Activated CD8-positive, alpha-beta memory T cell treated with anti-CD3 and anti-CD28 coated beads, Interleukin-2, amount 50 U/mL, for 24 hours (primary cell): Measurements from ENCODE around the gene MRTFA.
"Not testable (repeated sequence)": the region's sequence is repeated elsewhere in the genome, so short reads cannot be mapped to it uniquely, and the experiment has no call there.

Source experiments
- DNase-seq: peaks from one replicate; pipeline ENCODE4 v3.0.0-alpha.2; 2020; ENCODE audit errors: extremely low read depth

Gene MRTFA

DNA sequence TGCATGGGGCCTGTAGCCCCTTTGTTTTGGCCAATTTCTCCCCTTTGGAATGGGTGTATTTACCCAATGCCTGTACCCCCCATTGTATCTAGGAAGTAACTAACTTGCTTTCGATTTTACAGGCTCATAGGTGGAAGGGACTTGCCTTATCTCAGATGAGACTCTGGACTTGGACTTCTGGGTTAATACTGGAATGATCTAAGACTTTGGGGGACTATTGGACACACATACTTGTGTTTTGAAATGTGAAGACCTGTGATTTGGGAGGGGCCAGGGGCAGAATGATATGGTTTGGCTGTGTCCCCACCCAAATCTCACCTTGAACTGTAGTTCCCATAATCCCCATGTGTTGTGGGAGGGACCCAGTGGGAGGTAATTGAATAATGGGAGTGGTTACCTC is 82.5 kb downstream of the MRTFA start:
- not testable (repeated sequence) for DNase-seq

DNA sequence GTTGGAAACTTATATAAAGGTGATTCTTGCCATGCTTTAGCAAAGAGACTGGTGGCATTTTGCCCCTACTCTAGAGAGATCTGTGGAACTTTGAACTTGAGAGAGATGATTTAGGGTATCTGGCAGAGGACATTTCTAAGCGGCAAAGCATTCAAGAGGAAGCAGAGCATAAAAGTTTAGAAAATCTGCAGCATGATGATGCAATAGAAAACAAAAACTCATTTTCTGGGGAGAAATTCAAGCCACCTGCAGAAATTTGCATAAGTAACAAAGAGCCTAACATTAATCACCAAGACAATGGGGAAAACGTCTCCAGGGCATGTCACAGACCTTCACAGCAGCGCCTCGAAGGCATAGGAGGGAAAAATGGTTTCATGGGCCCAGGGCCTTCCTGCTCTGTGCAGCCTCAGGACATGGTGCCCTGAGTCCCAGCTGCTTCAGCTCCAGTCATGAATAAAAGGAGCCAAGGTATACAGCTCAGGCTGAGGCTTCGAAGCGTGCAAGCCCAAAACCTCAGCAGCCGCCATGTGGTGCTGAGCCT is 83.4 kb downstream of the MRTFA start:
- no peak for DNase-seq

DNA sequence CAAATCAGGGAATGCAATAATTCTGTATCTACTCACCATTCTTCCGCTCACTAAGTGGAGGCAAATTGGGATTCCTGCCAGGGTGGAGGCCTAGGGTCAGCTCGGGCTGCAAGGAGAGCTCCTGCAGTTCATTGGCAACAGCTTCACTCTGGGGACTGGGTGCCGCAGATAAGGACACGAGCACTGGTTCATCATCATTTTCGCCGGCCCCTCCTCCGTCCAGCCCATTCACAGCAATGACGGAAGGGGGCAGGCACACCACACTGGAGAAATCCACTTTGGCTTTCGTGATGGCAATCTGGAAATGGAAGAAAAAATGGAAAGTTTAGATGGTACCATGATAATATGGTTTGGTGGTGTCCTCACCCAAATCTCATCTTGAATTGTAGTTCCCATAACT is 84.4 kb downstream of the MRTFA start:
- no peak for DNase-seq

DNA sequence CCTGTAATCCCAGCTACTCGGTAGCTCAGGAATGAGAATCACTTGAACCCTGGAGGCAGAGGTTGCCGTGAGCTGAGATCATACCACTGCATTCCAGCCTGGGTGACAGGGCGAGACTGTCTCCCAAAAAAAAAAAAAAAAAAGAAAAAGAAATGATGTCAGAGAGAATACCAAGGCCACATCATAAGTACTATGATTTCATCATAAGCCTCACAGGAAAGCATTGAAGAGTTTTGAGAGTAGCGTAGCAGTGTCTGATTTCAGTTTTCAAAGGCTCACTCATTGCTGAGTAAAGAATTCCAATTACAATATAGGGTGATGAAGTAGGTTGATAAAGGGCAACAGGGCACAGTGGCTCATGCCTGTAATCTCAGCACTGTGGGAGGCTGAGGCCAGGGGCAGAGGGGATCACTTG is 88.8 kb downstream of the MRTFA start:
- no peak for DNase-seq

DNA sequence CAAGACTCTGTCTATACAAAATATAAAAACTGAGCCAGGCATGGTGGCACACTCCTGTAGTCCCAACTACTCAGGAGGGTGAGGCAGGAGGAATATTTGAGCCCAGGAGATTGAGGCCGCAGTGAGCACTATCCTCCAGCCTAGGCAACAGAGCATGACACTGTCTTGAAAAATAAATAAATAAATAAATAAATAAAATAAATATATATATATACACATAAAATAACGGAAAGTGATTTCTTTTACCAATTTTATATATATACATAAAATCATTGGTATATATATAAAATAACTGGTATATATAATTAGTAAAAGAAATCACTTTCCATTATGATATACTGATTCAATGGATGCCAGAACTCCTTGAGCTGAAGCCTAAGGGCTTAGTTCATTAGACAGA is 91.8 kb downstream of the MRTFA start:
- DNase-seq: no peak

DNA sequence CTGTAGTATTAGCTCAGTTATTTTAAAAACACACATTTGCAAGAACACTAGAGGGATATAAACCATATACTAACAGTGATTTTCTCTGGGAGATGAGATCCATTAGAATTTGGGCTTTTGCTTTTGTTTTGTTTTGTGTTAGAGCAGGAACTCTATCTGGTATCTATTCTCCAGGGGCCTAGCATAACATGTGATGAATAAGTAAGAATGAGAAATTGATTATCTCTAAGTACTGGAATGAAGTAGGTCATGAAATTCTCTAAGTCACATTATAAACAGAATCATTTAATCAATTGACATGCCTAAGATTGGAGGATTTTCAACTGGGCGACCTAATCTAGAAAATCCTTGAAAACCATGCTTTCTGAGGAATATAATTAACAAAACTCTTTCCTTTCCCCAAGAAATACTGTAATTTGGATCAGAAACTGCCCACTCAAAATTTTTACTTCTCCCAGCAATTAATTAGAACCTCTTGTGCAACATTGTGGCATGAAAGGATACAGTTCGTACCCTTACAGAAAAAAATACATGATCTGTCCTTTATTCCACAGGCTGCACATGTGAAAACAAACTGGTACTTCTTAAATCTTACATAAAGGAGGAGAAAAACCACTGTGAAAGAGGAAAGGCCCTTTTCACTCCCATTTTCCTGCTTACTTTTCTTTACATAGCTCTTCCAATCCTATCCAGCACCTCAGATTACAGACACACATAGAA is 93.5 kb downstream of the MRTFA start:
- no peak for DNase-seq

DNA sequence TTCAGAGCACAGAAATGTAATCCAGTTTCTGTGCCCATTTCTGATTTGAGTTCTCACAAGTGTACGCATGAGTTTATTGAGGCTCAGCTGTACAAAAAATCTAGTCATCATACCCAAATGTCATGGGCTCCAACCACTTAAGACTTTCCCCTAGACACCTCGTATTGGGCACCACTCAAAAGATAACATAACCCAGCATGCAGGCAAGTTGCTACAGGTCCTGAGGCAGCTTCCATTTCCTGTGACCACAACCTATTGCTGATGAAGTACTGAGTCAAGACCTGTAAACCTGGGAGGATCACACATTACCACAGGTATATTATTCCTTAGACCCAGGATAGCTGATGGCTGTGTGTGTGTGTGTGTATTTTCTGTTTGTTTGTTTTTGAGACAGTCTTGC is 95.2 kb downstream of the MRTFA start:
- no peak for DNase-seq

DNA sequence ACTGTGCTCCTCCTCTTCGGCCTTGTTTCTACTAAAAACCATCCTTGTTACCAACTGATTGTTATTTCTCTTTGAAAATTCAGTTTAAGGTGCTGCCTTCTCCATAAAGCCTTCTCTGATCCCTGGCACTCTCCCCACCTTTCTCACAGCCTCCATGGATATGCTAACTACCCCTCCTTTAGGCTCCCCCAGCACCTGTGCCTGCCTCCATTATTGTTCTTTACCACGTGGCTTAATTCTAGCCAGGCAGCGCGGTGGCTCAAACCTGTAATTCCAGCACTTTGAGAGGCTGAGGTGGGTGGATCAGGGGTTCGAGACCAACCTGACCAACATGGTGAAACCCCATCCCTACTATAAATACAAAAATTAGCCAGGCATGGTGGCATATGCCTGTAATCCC is 96.3 kb downstream of the MRTFA start:
- no peak for DNase-seq

DNA sequence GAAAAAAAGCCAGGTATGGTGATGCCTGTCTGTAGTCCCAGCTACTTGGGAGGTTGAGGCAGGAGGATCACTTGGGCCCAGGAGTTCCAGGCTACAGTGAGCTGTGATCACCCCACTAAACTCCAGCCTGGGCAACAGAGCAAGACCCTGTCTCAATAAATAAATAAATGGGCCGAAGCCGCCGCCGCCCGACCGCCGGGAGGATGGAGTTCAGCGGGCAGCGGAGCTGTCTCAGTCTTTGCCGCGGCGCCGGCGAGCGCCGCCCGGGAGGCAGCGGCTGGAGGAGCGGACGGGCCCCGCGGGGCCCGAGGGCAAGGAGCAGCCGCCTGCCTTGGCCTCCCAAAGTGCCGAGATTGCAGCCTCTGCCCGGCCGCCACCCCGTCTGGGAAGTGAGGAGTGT is 100.4 kb downstream of the MRTFA start:
- not testable (repeated sequence) for DNase-seq

DNA sequence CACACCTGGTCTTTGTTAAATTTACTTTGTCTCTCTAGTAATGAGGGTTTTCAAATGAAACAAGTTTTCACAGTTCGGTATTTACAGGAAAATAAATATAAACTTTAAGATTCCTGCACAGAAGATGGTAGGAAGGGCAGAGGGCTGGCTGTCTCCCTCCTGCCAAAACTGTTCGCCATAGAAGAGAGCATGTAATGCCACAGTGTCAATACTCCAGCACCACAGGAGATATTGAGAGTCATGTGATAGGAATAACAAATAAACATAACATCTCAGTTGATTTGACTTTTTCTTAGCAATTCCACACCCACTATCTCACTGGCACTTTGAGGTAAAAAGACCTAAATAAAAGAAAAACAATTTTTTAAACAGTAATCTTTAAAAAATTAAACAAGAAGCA is 100.9 kb downstream of the MRTFA start:
- DNase-seq: no peak

DNA sequence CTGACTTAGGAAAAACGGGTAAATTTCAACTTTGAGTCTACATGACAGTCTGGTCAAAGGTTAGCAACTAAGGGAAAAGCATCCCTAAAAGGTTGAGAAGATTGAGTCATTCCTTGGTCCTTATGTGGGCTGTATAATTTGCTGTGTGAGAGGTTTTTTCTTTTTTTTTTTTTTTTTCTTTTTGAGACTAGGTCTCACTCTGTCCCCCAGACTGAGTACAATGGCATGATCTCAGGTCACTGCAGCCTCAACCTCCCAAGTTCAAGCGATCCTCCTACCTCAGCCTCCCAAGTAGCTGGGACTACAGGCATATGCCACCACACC is 101.4 kb downstream of the MRTFA start:
- no peak for DNase-seq

DNA sequence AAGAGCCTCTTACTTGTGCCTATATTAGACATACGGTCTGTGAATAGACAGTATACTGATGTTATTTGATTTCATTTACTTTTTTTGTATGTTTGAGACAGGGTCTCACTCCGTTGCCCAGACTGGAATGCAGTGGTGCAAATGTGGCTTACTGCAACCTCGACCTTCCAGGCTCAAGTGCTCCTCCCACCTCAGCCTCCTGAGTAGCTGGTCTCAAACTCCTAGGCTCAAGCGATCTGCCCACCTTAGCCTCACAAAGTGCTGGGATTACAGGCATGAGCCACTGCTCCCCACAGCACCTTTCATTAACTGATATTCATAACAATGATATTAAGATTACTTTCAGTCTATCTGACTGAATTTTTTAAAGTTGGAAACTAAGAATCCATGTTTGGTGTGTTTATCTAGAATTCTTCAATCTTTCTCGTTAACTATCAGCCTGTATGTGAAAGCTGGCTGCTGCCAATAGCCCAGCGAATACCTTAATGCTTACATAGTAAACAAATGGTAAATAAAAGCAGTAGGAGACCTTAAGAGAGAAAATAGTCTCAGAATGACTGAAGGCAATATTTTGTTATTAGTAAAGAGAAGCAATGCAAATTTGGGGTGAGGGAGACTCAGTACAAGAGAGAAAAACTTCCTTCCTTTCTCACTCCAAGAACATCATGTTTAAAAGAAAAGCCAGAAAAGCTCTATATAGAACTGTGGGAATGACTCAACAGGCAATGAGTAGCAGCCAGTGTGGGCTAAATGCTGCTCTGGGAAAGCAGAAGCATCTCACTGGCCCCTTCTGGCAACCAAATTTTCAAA is 101.9 kb downstream of the MRTFA start:
- no peak for DNase-seq

DNA sequence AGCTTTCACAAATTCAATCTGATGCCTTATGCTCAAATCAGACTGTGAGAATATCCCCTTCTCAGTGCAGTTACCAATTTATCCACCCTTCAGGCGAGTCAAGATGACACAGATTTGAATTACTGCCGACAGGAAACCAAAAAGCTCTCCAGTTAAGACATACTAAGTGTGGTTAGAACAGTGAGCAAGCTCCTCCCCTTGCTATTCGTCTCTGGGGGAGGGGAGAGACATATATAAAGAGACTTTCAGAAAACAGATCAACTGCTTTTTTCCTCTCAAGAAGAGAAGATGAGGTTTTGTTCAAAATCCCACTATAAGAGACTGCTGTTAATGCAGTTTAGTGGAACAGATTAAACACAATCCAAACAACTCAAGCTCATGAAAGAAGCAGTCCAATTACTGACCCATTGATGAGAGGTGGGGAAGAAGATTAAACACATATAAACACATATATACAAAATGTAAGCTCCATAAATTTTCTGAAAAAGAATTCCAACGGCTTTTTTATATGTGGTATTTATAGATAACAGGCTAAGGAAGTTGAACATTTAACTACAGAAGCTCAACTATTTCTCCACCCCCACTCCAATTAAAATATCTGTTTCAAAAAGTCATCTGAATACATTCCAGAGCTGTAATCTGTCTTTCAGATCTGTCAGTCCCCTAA is 102.7 kb downstream of the MRTFA start:
- DNase-seq: no peak

DNA sequence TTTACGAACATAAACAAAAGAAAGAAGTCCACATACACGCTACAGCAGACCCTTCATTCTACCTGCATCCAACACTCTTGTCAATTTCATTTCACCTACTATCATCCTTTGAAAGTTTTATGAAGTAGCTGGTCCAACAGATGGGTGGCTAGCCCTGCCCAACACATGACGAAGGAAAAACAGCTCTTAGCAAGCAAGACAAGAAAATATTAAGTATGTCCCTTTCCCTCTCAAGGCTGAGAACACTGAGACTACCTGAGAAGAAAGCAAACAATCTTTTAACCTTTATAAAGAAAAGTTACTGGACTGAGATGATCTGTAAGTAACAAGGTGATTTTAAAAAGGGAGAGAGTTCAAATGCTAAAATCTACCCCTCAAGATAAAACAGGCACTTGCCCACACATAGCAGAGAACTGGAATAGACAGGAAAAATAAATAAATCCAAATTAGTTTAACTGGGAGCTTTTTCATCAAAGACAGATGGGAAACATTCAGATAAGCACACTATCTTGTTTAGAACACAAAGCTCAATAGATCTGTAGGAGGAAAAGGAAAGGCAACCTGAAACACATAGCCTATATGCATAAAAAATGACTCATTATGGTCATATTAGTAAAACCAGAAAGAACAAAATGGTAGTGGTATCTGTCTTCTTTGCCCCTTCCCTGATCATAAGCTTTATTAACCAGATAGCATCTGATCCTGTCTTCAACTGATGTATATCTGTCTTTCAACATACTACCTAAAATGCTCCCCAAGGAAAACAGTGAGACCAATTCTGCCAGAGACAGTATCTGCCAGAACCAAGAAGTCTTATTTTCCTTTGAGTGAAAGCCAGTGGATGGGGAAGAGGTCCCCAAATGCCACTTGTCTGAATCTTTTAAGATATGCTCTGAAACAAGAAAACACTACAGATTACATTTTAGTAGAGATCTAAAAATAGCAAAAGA is 104.3 kb downstream of the MRTFA start:
- no peak for DNase-seq

DNA sequence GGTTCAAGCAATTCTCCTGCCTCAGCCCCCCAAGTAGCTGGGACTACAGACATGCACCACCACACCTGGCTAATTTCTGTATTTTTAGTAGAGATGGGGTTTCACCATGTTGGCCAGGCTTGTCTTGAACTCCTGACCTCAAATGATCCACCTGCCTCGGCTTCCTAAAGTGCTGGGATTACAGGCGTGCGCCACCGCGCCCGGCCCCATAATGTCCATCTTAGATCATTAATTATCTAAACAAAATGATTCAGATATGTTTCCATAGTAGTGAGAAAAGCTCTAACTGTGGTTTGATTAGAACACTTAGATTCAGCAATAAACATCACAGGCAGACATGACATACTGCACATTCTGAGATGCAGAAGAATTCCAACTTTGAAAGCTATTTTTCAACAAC is 106.1 kb downstream of the MRTFA start:
- not testable (repeated sequence) for DNase-seq

DNA sequence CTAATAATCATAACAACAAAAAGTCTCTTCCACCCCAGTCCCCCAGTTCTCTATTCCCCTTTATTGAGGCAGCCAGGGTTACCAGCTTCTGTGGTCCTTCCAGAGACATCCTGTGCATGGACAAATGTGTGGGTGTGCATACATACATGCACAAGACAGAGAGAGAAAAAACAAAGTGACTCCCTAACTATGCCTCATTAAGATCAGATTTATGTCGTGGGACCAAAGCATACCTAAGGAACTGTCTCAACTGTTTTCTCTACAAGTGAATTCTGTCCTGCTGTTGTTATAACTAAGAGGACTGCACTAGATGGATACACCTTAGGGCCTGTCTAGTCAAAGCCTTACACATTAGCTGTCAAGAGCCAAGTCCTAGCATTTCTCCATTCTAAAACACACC is 106.7 kb downstream of the MRTFA start:
- no peak for DNase-seq

DNA sequence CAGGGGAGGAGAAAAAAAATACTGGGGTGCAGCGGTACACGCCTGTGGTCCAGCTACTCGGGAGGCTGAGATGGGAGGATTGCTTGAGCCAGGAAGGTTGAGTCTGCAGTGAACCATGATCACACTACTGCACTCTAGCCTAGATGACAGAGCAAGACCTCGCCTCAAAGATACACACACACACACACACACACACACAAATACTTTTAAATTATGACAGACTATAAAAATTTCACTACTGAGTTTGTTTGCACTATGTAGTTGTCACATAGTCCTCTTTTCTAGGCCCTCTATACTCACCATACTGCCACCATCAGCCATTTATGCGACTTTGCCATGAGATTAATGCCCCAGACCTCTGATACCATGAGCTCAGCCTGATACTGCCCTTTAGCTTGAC is 109.6 kb downstream of the MRTFA start:
- DNase-seq: no peak

DNA sequence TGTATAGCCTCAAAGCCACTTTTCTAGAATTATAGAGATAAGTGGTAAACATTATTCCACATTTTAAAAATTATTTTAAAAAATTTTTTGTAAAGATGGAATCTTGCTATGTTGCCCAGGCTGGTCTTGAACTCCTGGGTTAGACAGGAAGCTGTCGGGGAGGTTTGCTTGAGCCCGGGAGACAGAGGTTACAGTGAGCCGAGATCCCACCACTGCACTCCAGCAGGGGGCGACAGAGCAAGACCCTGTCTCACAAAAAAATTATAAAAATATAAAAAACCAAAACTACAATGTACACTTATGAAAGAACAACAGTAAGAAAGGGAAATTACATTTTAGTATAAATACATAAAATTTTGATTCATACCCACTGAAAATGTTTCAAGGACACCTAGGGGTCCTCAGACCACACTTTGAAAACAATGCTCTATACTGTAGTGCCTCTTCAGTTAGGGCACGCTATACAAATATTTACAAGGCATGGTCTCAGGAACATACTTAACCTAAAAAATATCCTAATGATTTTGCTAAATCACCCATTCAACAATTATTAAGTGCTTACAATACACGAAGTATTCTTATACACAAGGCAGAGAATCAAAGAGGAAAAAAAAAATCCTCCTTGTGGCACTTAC is 111.2 kb downstream of the MRTFA start:
- DNase-seq: peak; percentile 9

DNA sequence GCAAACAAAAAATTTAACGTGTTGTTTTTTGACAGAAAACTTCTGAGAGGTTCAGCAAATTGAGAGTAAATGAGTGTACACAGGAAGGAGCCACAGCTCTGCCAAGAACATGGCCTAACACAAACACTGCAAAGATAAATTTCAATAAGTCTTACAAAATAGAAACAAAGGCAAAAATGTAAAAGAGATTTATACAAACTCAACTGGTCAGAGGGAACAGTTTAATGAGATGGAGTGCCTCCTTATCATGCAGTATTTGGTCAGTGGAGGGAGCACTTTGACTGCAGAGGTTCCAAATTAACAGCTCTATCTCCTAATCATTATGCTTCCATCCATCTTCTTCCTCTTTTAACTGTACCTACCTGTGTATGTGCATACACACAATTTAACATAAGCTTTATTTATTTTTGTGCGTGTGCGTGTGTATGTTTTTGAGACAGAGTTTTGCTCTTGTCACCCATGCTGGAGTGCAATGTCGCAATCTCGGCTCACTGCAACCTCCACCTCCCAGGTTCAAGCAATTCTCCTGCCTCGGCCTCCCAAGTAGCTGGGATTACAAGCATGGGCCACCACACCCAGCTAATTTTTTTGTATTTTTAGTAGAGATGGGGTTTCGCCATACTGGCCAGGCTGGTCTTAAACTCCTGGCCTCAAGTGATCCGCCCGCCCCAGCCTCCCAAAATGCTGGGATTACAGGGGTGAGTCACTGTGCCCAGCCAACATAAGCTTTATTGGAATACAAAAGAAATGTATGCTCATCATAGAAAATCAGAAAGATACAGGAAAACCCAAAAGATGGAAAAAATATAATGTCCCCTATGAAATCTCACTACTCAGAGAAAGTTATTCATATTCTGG is 111.9 kb downstream of the MRTFA start:
- DNase-seq: no peak

DNA sequence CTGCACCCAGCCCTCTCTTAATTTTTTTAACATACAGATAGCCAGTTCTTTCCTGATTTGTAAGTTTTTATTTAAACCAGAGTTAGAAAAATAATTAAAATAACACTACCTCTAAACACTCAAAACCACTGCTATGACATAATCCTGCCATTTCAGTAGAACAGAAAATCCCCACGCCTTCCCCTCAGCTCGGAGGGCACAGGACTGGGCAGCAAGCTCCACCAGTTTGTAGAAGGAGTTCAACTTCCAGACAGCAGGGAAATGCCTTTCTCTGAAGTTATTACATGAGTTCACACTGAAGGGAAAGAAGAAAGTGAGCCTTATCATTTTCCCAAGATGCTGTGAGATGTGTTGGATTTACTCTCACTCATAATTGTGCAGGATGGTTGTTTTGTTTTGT is 114.4 kb downstream of the MRTFA start:
- no peak for DNase-seq
